HepG2 (cell line): ENCODE results near the gene TBCCD1. TPM values are rescaled to one million over a fixed set of nuclear protein-coding genes. Genes with fewer than 3 reads are reported as not detected.
A peak's percentile ranks its signal among the peaks of the same experiment; 100 is the strongest.

ENCODE experiments used
- AFF4 ChIP-seq: sonication (generic); formaldehyde crosslinking; IDR thresholded peaks from 2 replicates; pipeline ENCODE4 v1.4.0; 2020; ENCODE audit warnings: missing genetic modification reagents
- FOXK2 ChIP-seq: fragments of 450-650 bp; IDR thresholded peaks from 2 replicates; pipeline ENCODE4 v1.6.1; 2016
- HBP1 ChIP-seq: IDR thresholded peaks from 2 replicates; pipeline ENCODE4 v1.6.1; 2016; ENCODE audit warnings: low read depth, control low read depth
- KAT8 ChIP-seq: IDR thresholded peaks from 2 replicates; pipeline ENCODE4 v1.6.1; 2016; ENCODE audit warnings: missing genetic modification reagents, missing compliant biosample characterization
- KLF13 ChIP-seq: sonication (generic); formaldehyde crosslinking; IDR thresholded peaks from 2 replicates; pipeline ENCODE4 v1.4.0; 2020; ENCODE audit warnings: mild to moderate bottlenecking, missing genetic modification reagents
- LCORL ChIP-seq, 2 experiments: fragments of 450-650 bp in 1 of 2; sonication (generic) in 1 of 2; formaldehyde crosslinking in 1 of 2; IDR thresholded peaks; 2 replicates each; pipeline versions ENCODE4 v1.5.0 to v1.6.1; 2017 to 2020; ENCODE audit warnings: antibody characterized with exemption in 1 of 2, missing genetic modification reagents in 1 of 2
- NCOR1 ChIP-seq: fragments of 200-600 bp; sonication (generic); IDR thresholded peaks from 2 replicates; pipeline ENCODE4 v1.7.0; 2017; ENCODE audit warnings: antibody characterized with exemption, low read length, borderline replicate concordance
- NFAT5 ChIP-seq: sonication (generic); formaldehyde crosslinking; IDR thresholded peaks from 2 replicates; pipeline ENCODE4 v1.4.0; 2020; ENCODE audit warnings: missing genetic modification reagents
- PAF1 ChIP-seq: IDR thresholded peaks from 2 replicates; pipeline ENCODE4 v1.6.1; 2016; ENCODE audit warnings: missing genetic modification reagents, missing compliant biosample characterization
- POLR2A ChIP-seq, 2 experiments: IDR thresholded peaks; 2 replicates each; pipeline ENCODE4 v1.6.1; 2011; ENCODE audit warnings: low read depth in 2 of 2, low read length in 2 of 2, mild to moderate bottlenecking in 1 of 2, moderate library complexity in 1 of 2; ENCODE audit not compliant: insufficient read depth in 1 of 2
- RCOR2 ChIP-seq: IDR thresholded peaks from 2 replicates; pipeline ENCODE4 v1.6.1; 2016; ENCODE audit warnings: missing biosample characterization, missing genetic modification reagents
- TFAP4 ChIP-seq: sonication (generic); IDR thresholded peaks from 2 replicates; pipeline ENCODE4 v1.6.1; 2016; ENCODE audit warnings: low read depth, borderline replicate concordance
- ZBTB34 ChIP-seq: sonication (generic); formaldehyde crosslinking; IDR thresholded peaks from 2 replicates; pipeline ENCODE4 v1.8.0; 2022; ENCODE audit warnings: mild to moderate bottlenecking, missing genetic modification reagents
- ZNF205 ChIP-seq: IDR thresholded peaks from 2 replicates; pipeline ENCODE4 v1.6.1; 2018; ENCODE audit warnings: missing biosample characterization, missing genetic modification reagents
- ZNF335 ChIP-seq: sonication (generic); formaldehyde crosslinking; IDR thresholded peaks from 2 replicates; pipeline ENCODE4 v1.4.0; 2020; ENCODE audit warnings: missing genetic modification reagents
- ZNF367 ChIP-seq: sonication (generic); formaldehyde crosslinking; IDR thresholded peaks from 2 replicates; pipeline ENCODE4 v1.4.0; 2020; ENCODE audit warnings: missing genetic modification reagents, borderline replicate concordance
- ZNF792 ChIP-seq: IDR thresholded peaks from 2 replicates; pipeline ENCODE4 v1.6.1; 2016
- polyA plus RNA-seq, 8 experiments: library from polyadenylated mRNA; depleted of rRNA in 3 of 8; stranded (reverse) in 7 of 8; unstranded in 1 of 8; fragments of >200 nt; fragmentation: Illumina TruSeq in 4 of 8; extraction: Trizol in 4 of 8; gene quantifications; 2 replicates each; pipeline versions ENCODE4 v1.2.1 to v1.2.3, GENCODE V29; 2011 to 2016; ENCODE audit warnings: low read depth in 4 of 8, missing spikeins in 1 of 8, mixed read lengths in 1 of 8; ENCODE audit not compliant: insufficient read depth in 1 of 8
- total RNA-seq, 5 experiments: library from RNA; depleted of rRNA; stranded (reverse); fragments of >200 nt; fragmentation: Illumina TruSeq; extraction: Trizol; gene quantifications; 2 replicates each; pipeline ENCODE4 v1.2.3, GENCODE V29; 2016; ENCODE audit warnings: low read depth in 1 of 5

TBCCD1 gene
- total and polyA plus RNA-seq, 2 of the 13 experiments (the other 11 are each of a cell fraction or from before 2014, with no cell fraction given), result 13.6 to 16.2 TPM

- TF ChIP-seq NFAT5 (CRISPR knock-in tag) (no peak), AFF4 (CRISPR knock-in tag) (no peak), NCOR1 (peak; percentile 76; the same call in 1 of the 2 replicates), HBP1 (CRISPR knock-in tag) (no peak), TFAP4 (no peak), ZBTB34 (CRISPR knock-in tag) (no peak), ZNF367 (CRISPR knock-in tag) (no peak), POLR2A (IDR thresholded peaks at IDR 0.05; ENCODE audit: insufficient read depth in 1 of 2, low read depth in 2 of 2, low read length in 2 of 2) (no peak), ZNF335 (no peak), FOXK2 (no peak), LCORL (IDR thresholded peaks at IDR 0.05) (no peak), LCORL (CRISPR knock-in tag; IDR thresholded peaks at IDR 0.05) (peak; percentile 56; the same call in 1 of the 2 replicates), KLF13 (CRISPR knock-in tag) (no peak), RCOR2 (CRISPR knock-in tag) (0 out of 2 replicates have a peak, but pooled peaks have one; percentile 34), KAT8 (peak; percentile 42; the same call in 1 of the 2 replicates), ZNF205 (0 out of 2 replicates have a peak, but pooled peaks have one; percentile 38), ZNF792 (CRISPR knock-in tag) (0 out of 2 replicates have a peak, but pooled peaks have one; percentile 47), PAF1 (no peak)
These were observed 41.5 kb downstream of the TBCCD1 start (continued) for GRCh38 chr3:186525369-186526255.
